Suprapubic skin (tissue), 4 donors: ENCODE measurements around the gene KCNMB2. TPM values are rescaled to one million over a fixed set of nuclear protein-coding genes. Genes with fewer than 3 reads are reported as not detected.

Experiments
- DNase-seq, 2 donors: peaks; one replicate each; pipeline ENCODE4 v3.0.0-alpha.2; 2019; ENCODE audit warnings: low spot score in 2 of 2
- H3K27ac ChIP-seq: fragments of 200-600 bp; sonication (generic); one replicate; pipeline ENCODE4 v1.5.1; 2019
- H3K27me3 ChIP-seq: fragments of 200-600 bp; sonication (generic); one replicate; pipeline ENCODE4 v1.5.1; 2019
- H3K36me3 ChIP-seq: fragments of 200-600 bp; sonication (generic); one replicate; pipeline ENCODE4 v1.5.1; 2019
- H3K4me1 ChIP-seq: fragments of 200-600 bp; sonication (generic); one replicate; pipeline ENCODE4 v1.5.1; 2019
- H3K4me3 ChIP-seq: fragments of 200-600 bp; sonication (generic); one replicate; pipeline ENCODE4 v1.5.1; 2019; ENCODE audit warnings: mild to moderate bottlenecking
- H3K9me3 ChIP-seq: fragments of 200-600 bp; sonication (generic); one replicate; pipeline ENCODE4 v1.5.1; 2019
- CTCF ChIP-seq, 2 donors: fragments of 200-600 bp in 1 of 2; fragments of 450-650 bp in 1 of 2; sonication (generic) in 1 of 2; IDR thresholded peaks; one replicate each; pipeline ENCODE4 v1.5.1; 2016 to 2019; ENCODE audit warnings: antibody characterized with exemption in 2 of 2, mild to moderate bottlenecking in 1 of 2, moderate library complexity in 1 of 2
- EP300 ChIP-seq: sonication (generic); formaldehyde crosslinking; IDR thresholded peaks from one replicate; pipeline ENCODE4 v1.6.1; 2017; ENCODE audit warnings: antibody characterized with exemption
- POLR2A ChIP-seq, 2 donors: fragments of 450-650 bp; IDR thresholded peaks; one replicate each; pipeline ENCODE4 v1.6.1; 2017; ENCODE audit warnings: antibody characterized with exemption in 2 of 2, mild to moderate bottlenecking in 2 of 2, moderate library complexity in 2 of 2
- POLR2AphosphoS5 ChIP-seq, 3 donors: sonication (generic); formaldehyde crosslinking; IDR thresholded peaks; one replicate each; pipeline ENCODE4 v1.6.1; 2017; ENCODE audit warnings: antibody characterized with exemption in 3 of 3
- WGBS: methylation state at CpG from one replicate; pipeline ENCODE4 v1.1.5; 2018; 5-methylcytosine and 5-hydroxymethylcytosine counted together
- total RNA-seq, 4 donors: library from RNA; depleted of rRNA; stranded (reverse); fragments of >200 nt; gene quantifications; one replicate each; pipeline ENCODE4 v1.1.0, GENCODE V29; 2016

The KCNMB2 gene
- total RNA-seq, 4 donors from 2014 or later = 0.42 TPM; not detected in 3

GRCh38 chr3:178732824-178733223 is 196.6 kb downstream of the KCNMB2 start:
- no peak for TF ChIP-seq POLR2A (IDR thresholded peaks at IDR 0.05)
- TF ChIP-seq POLR2AphosphoS5 (IDR thresholded peaks at IDR 0.05) = no peak
- no peak for TF ChIP-seq CTCF (IDR thresholded peaks at IDR 0.05)
- TF ChIP-seq EP300 = no peak
- Histone ChIP-seq H3K36me3 (no peaks in the 10 kb centered on the region), H3K27ac (no peak overlapping the region), H3K27me3 (no peaks in the 10 kb centered on the region), H3K4me3 (no peak overlapping the region), H3K4me1 (no peaks in the 10 kb centered on the region), H3K9me3 (no peaks in the 10 kb centered on the region)
- WGBS = 88% methylated on average over 4 of the region's 4 CpGs
- no peak for DNase-seq

GRCh38 chr3:178735032-178735674 is 198.9 kb downstream of the KCNMB2 start:
- H3K27me3 ChIP-seq = no peaks in the 10 kb centered on the region
- no peak overlapping the region for H3K27ac ChIP-seq
- DNase-seq = no peak

GRCh38 chr3:178736300-178736699 is 200.1 kb downstream of the KCNMB2 start:
- Histone ChIP-seq H3K4me1 (no peaks in the 10 kb centered on the region), H3K27ac (no peak overlapping the region), H3K9me3 (no peaks in the 10 kb centered on the region), H3K4me3 (no peak overlapping the region), H3K36me3 (no peaks in the 10 kb centered on the region), H3K27me3 (no peaks in the 10 kb centered on the region)
- DNase-seq = no peak
- 73% methylated on average over 3 of the region's 3 CpGs for WGBS
- no peak for TF ChIP-seq POLR2A (IDR thresholded peaks at IDR 0.05)
- no peak for TF ChIP-seq EP300
- TF ChIP-seq POLR2AphosphoS5 (IDR thresholded peaks at IDR 0.05) = no peak
- no peak for TF ChIP-seq CTCF (IDR thresholded peaks at IDR 0.05)

More at GRCh38 chr3:178735032-178735674, 198.9 kb downstream of the KCNMB2 start:
- Histone ChIP-seq H3K9me3 (no peaks in the 10 kb centered on the region), H3K4me3 (no peak overlapping the region), H3K4me1 (no peaks in the 10 kb centered on the region), H3K36me3 (no peaks in the 10 kb centered on the region)
- 56% methylated on average over 4 of the region's 4 CpGs for WGBS
- TF ChIP-seq POLR2AphosphoS5 (IDR thresholded peaks at IDR 0.05) (no peak), POLR2A (IDR thresholded peaks at IDR 0.05) (no peak), CTCF (IDR thresholded peaks at IDR 0.05) (no peak), EP300 (no peak)

- DNase-seq = no peak
- Histone ChIP-seq H3K4me3 (no peak overlapping the region), H3K36me3 (no peaks in the 10 kb centered on the region), H3K9me3 (no peaks in the 10 kb centered on the region), H3K27ac (no peak overlapping the region), H3K4me1 (no peaks in the 10 kb centered on the region), H3K27me3 (no peaks in the 10 kb centered on the region)
- WGBS = 77% methylated on average over 3 of the region's 3 CpGs
- TF ChIP-seq CTCF (IDR thresholded peaks at IDR 0.05) (no peak), EP300 (no peak), POLR2A (IDR thresholded peaks at IDR 0.05) (no peak), POLR2AphosphoS5 (IDR thresholded peaks at IDR 0.05) (no peak)
These were observed 203.5 kb downstream of the KCNMB2 start for GRCh38 chr3:178739720-178740119.

GRCh38 chr3:178741020-178741419 is 204.8 kb downstream of the KCNMB2 start:
- Histone ChIP-seq H3K4me1 (no peaks in the 10 kb centered on the region), H3K27me3 (no peaks in the 10 kb centered on the region), H3K27ac (no peak overlapping the region), H3K4me3 (no peak overlapping the region), H3K9me3 (no peaks in the 10 kb centered on the region), H3K36me3 (no peaks in the 10 kb centered on the region)
- no peak for DNase-seq
- TF ChIP-seq POLR2A (IDR thresholded peaks at IDR 0.05) (no peak), CTCF (IDR thresholded peaks at IDR 0.05) (no peak), EP300 (no peak), POLR2AphosphoS5 (IDR thresholded peaks at IDR 0.05) (no peak)
- WGBS = 75% methylated on average over 2 of the region's 2 CpGs
